Astrocyte of the spinal cord (primary cell): ENCODE results near the gene FDXR.
A peak's percentile ranks its signal among the peaks of the same experiment; 100 is the strongest.

ENCODE experiments used
- DNase-seq: peaks from one replicate; pipeline ENCODE4 v3.0.0; 2011; ENCODE audit warnings: low read depth, low spot score
- H3K4me3 ChIP-seq: 2 replicates; pipeline ENCODE4 v1.5.1; 2011; ENCODE audit warnings: low read depth, mild to moderate bottlenecking, low read length, moderate library complexity
- in situ Hi-C: cut with HindIII; loops from 2 replicates; pipeline ENCODE4 v1.10.0; 2017; ENCODE audit warnings: low sequenced_read_pairs
- TF ChIP-seq, protein P1 (sequence below): IDR thresholded peaks from 2 replicates; pipeline ENCODE4 v1.5.1; 2012; ENCODE audit warnings: low read depth, mild to moderate bottlenecking, low read length, inconsistent platforms

Gene FDXR

GRCh38 chr17:74865504-74866197 lies 7.1 kb downstream of the FDXR start:
- no peak overlapping the region for H3K4me3 ChIP-seq
- in situ Hi-C loops: no loop called here

GRCh38 chr17:74864866-74865395 lies 7.9 kb downstream of the FDXR start:
- DNase-seq: peak; percentile 53
- TF ChIP-seq, protein P1, sequence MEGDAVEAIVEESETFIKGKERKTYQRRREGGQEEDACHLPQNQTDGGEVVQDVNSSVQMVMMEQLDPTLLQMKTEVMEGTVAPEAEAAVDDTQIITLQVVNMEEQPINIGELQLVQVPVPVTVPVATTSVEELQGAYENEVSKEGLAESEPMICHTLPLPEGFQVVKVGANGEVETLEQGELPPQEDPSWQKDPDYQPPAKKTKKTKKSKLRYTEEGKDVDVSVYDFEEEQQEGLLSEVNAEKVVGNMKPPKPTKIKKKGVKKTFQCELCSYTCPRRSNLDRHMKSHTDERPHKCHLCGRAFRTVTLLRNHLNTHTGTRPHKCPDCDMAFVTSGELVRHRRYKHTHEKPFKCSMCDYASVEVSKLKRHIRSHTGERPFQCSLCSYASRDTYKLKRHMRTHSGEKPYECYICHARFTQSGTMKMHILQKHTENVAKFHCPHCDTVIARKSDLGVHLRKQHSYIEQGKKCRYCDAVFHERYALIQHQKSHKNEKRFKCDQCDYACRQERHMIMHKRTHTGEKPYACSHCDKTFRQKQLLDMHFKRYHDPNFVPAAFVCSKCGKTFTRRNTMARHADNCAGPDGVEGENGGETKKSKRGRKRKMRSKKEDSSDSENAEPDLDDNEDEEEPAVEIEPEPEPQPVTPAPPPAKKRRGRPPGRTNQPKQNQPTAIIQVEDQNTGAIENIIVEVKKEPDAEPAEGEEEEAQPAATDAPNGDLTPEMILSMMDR: peak; percentile 98
- H3K4me3 ChIP-seq: no peak overlapping the region
- in situ Hi-C loops: no loop called here

More at GRCh38 chr17:74865504-74866197, 7.1 kb downstream of the FDXR start:
- TF ChIP-seq, protein P1: no peak
- no peak for DNase-seq

DNA sequence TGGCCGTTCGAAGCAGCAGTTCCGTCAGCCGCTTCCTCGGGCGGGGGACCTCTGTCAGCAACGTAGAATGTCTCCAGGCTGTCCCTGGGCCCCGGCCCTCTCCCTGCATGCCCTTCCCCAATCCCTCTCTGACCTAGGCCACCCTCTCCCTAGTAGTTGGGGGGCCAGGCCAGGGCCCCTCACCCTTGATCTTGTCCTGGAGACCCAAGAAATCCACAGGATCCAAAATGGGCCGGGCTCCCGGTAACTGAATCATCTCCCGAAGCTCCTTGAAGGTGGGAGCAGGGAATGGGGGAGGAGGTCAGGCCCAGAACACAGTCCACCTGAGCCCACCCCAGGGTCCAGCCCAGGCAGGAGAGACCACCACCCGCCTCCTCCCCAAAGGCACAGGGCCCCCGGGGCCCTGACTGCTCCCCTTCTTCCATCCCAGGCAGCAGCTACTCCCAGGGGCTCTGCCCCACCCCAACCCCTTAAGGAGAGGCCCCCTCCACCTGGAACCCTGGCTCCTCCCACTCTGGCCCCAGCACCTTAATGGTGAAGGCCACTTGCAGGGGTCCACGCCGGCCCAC lies 8.4 kb downstream of the FDXR start:
- TF ChIP-seq, protein P1: no peak
- H3K4me3 ChIP-seq: no peak overlapping the region
- no peak for DNase-seq
- in situ Hi-C loops: no loop called here

DNA sequence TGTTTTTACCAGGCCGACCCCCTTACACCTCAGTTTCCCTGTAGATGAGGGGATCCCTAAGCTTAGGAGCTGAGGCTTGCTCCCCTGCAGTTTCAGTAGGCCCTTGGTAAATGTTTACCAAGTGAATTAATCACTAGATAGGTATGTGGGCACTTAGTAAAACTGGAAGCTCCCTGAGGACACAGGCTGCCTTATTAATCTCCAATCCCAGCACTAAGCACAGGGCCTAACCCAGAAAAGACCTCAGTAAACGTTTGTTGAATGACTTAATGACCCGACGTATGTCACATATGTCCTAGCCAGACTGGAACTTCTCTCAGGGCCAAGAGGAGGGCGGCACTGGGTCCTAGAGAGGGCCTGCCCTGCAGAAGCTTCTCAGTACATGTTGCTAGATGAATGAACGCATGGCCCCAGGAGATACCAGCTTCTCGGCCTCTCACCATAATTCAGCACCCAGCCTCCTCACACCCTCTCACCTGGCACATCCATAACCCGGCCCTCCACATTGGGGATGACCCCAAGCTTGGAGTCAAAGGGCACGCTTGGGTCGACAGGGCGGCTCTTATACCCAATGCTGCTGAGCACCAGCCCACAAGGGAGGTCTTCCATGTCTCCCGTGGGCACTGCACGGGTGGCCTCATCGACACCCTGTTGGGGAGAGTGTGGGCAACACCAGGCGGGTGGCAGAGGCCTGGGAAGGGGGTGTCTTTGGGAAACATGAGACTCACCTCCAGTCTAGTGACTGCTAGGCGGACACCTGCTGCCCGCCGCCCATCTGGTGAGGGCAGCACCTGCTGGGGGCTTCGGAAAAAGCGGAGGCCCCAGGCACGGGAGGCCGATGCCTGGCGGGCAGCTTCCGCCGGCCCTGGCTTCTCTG lies 9.1 kb downstream of the FDXR start:
- no peak for DNase-seq
- H3K4me3 ChIP-seq: no peak overlapping the region
- in situ Hi-C loops: no loop called here
- TF ChIP-seq, protein P1: no peak

DNA sequence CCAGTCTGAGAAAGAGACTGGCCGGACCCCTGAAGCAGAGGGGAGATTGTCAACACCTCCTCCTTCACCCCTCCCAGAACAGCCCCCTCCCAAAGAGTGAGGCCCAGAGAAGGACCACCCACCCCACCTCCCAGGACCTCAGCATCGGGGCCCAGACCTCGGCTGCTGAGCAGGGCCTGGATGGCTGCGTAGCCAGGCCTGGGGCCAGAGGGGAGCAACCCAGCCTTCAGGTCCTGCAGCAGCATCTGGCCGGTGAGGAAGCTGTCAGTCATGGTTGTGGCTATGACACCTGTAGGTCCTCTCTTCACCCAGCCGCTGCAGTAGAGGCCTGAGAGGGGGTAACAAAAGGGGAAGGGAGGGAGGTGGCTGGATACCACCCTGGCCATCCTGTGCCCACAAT lies 9.9 kb downstream of the FDXR start:
- TF ChIP-seq, protein P1: no peak
- DNase-seq: no peak
- in situ Hi-C loops: no loop called here
- H3K4me3 ChIP-seq: no peak overlapping the region

- in situ Hi-C loops: no loop called here
- H3K4me3 ChIP-seq: no peak overlapping the region
- peak; percentile 33 for DNase-seq
- TF ChIP-seq, protein P1: peak; percentile 79
Observed at GRCh38 chr17:74862108-74862901, 10.5 kb downstream of the FDXR start.
